Adrenal gland (tissue), 5 donors: ENCODE results near the gene BTBD1.

Experiments
- POLR2A ChIP-seq, 2 donors: fragments of 450-650 bp; IDR thresholded peaks; one replicate each; pipeline ENCODE4 v1.6.1; 2017; ENCODE audit warnings: antibody characterized with exemption in 2 of 2, mild to moderate bottlenecking in 2 of 2, moderate library complexity in 1 of 2
- TF ChIP-seq, protein P1 (sequence below), 6 experiments: fragments of 450-650 bp in 4 of 6; fragments of 200-600 bp in 2 of 6; sonication (generic) in 1 of 6; IDR thresholded peaks; 1 replicate in 5 of 6; 2 replicates in 1 of 6; pipeline versions ENCODE4 v1.5.1 to v1.8.0; 2016 to 2021; ENCODE audit warnings: antibody characterized with exemption in 6 of 6, mild to moderate bottlenecking in 2 of 6, moderate library complexity in 1 of 6
- donor health status: DM: no; HTN: no; CAD: no.

DNA sequence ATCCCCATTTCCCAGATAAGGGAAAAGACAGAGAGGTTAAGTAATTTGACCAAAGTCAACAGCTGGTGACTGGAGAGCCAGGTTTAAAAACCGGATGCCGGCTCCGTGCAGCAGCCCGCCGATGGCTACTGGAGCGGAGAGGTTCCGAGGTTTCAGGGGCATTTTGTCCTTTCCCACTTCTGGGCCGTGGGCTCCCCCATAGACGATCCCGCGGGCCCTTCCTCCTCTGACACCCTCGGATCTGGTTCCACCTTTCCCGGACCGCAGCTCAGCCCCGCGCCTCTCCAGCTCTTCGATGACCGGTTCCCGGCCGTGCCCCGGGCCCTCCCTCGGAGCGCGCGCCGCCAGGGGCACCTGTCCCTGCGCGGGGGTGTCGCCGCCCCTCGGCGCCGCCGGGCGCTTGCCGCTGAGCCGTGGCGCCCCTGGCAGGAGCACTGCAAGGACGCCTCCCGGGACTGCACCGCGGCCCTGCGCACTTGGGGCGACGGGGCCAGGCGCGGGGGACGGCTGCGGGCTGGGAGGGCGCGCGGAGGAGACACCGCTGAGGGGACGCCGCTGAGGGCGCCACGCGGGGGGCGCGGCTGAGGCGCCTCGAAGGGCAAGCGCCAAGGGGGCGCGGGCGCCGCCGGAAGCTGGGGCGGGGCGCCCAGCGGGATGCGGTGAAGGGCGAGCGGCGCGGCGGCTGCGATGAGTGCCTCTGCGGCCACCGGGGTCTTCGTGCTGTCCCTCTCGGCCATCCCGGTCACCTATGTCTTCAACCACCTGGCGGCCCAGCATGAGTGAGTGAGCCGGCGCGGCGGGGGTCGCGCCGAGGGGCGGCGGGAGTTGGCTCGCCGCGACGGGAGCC, 40.2 kb upstream of the BTBD1 start, which contains the start of gene TM6SF1:
- TF ChIP-seq POLR2A (IDR thresholded peaks at IDR 0.05): no peak
- TF ChIP-seq, protein P1, sequence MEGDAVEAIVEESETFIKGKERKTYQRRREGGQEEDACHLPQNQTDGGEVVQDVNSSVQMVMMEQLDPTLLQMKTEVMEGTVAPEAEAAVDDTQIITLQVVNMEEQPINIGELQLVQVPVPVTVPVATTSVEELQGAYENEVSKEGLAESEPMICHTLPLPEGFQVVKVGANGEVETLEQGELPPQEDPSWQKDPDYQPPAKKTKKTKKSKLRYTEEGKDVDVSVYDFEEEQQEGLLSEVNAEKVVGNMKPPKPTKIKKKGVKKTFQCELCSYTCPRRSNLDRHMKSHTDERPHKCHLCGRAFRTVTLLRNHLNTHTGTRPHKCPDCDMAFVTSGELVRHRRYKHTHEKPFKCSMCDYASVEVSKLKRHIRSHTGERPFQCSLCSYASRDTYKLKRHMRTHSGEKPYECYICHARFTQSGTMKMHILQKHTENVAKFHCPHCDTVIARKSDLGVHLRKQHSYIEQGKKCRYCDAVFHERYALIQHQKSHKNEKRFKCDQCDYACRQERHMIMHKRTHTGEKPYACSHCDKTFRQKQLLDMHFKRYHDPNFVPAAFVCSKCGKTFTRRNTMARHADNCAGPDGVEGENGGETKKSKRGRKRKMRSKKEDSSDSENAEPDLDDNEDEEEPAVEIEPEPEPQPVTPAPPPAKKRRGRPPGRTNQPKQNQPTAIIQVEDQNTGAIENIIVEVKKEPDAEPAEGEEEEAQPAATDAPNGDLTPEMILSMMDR (IDR thresholded peaks at IDR 0.05): no peak
